ENCODE results near the gene WWOX. TPM values are rescaled to one million over a fixed set of nuclear protein-coding genes. Genes with fewer than 3 reads are reported as not detected.

WWOX gene
- total and polyA plus RNA-seq, 4 donors = 5.4 to 61.5 (median 18.4) TPM

DNA sequence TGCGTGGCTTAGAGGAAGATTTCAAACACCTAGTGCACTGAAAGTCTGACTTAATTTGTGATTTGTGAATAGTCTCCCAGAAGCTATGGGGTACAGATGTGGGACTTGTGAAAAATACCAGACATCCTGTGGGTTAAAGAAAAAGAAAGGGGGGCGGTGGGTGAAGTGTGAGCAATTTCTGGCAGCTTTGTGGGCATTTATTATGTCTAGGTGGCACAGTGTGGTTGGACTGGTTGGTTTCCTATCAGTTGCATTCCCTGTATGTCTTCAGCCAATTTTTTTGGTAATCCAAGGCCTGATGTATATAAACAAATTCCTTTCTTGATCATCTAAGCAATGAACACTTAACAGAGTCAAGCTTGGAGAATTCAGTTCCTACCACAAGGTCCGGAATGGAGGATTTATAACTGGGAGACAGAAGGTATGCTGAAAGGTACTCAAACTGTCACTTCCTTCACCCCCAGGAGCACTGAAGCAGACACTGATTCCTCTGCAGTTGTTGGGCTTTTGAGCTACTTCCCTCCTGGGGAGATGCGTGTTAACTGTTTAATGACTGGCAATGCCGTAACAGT is 211.6 kb downstream of the WWOX start:
- peak in 1 of 3 donors; percentile 29 for DNase-seq
- no peak overlapping the region for H3K9ac ChIP-seq (ENCODE audit: insufficient read depth in 1 of 2, low read length in 2 of 2)
- TF ChIP-seq CTCF (IDR thresholded peaks at IDR 0.05; ENCODE audit: control extremely low read depth, extremely low read depth) = no peak
- no peaks in the 10 kb centered on the region for H3K36me3 ChIP-seq (ENCODE audit: control insufficient read depth in 4 of 4, insufficient read depth in 4 of 4, low read length in 4 of 4)
- H3K4me1 ChIP-seq (ENCODE audit: control insufficient read depth in 5 of 5, insufficient read depth in 5 of 5, low read length in 5 of 5) = peaks cover 0 to 10% (median 0%) of the 10 kb centered on the region in 5 donors
- peaks cover 0 to 2% (median 0%) of the 10 kb centered on the region in 4 donors for H3K9me3 ChIP-seq (ENCODE audit: control insufficient read depth in 4 of 4, insufficient read depth in 3 of 4, low read length in 3 of 4)
- WGBS, 2 donors = 39 to 67% methylated on average over 5 of the region's 5 CpGs
- H3K27me3 ChIP-seq (ENCODE audit: control insufficient read depth in 3 of 3, insufficient read depth in 3 of 3, low read length in 2 of 3) = no peaks in the 10 kb centered on the region
- no peak overlapping the region for H3K4me3 ChIP-seq
- ATAC-seq (ENCODE audit: insufficient read depth, low FRiP score) = no peak
- H3K27ac ChIP-seq (ENCODE audit: low read depth in 1 of 2, low read length in 1 of 2) = no peak overlapping the region

DNA sequence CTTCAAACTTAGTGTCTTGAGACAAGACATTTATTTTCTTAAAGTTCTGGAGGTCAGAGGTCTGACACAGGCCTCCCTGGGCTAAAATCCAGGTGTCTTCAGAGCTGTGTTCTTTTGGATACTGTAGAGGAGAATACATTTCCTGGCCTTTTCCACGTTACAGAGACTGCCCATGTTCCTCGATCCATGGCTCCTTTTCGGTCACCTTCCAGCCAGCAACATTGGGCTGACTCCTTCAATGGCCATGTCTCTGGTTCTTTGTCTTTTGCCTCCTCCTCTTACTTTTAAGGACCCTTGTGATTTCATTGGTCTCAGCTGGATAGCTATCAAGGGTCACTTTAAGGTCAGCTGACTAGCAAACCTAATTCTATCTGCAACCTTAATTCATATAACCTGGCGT is 212.4 kb downstream of the WWOX start:
- no peaks in the 10 kb centered on the region for H3K27me3 ChIP-seq (ENCODE audit: control insufficient read depth in 3 of 3, insufficient read depth in 3 of 3, low read length in 2 of 3)
- H3K36me3 ChIP-seq (ENCODE audit: control insufficient read depth in 4 of 4, insufficient read depth in 4 of 4, low read length in 4 of 4) = no peaks in the 10 kb centered on the region
- H3K9ac ChIP-seq (ENCODE audit: insufficient read depth in 1 of 2, low read length in 2 of 2) = no peak overlapping the region
- no peak overlapping the region for H3K4me3 ChIP-seq
- ATAC-seq (ENCODE audit: insufficient read depth, low FRiP score) (no peak), DNase-seq (no peak)
- H3K4me1 ChIP-seq (ENCODE audit: control insufficient read depth in 5 of 5, insufficient read depth in 5 of 5, low read length in 5 of 5) = peaks cover 0 to 10% (median 0%) of the 10 kb centered on the region in 5 donors
- no peak for TF ChIP-seq CTCF (IDR thresholded peaks at IDR 0.05; ENCODE audit: control extremely low read depth, extremely low read depth)
- no peak overlapping the region for H3K27ac ChIP-seq (ENCODE audit: low read depth in 1 of 2, low read length in 1 of 2)
- peaks cover 0 to 2% (median 0%) of the 10 kb centered on the region in 4 donors for H3K9me3 ChIP-seq (ENCODE audit: control insufficient read depth in 4 of 4, insufficient read depth in 3 of 4, low read length in 3 of 4)
- WGBS, 2 donors = 88 to 94% methylated on average over 4 of the region's 4 CpGs

DNA sequence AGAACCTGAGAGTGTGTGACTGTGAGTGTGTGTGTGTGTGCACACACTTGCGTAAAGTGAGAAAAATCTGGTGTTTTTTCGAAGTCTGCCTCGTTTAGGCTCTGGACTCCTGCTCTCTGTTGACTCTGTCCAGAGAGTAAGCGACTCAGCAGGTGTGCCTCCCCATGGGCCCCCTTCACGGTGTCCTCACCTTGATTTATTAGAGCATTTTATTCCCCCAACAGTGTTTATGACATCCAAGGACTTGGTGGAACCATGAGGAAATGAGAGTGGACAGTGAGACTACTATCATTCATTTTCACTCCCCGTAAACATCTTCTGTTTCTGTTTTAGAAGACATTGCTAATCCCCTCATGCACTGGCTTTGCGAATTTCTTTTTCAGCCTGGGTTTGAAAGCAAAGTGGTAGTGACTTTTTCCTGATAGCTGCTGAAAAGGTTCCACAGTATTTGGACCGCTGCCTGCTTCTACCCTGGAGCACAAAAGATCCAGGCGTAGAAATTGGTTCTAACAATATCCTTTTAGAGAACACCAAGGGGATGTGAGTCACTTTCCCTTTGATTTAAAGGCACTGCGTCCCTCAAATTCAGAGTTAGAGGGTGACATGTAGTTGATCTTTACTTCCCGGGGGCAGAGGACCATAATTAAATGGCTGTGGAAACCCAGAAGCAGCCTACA is 218.2 kb downstream of the WWOX start:
- no peak for TF ChIP-seq CTCF (IDR thresholded peaks at IDR 0.05; ENCODE audit: control extremely low read depth, extremely low read depth)
- no peak overlapping the region for H3K27ac ChIP-seq (ENCODE audit: low read depth in 1 of 2, low read length in 1 of 2)

More for the DNA sequence above, 218.2 kb downstream of the WWOX start:
- no peak overlapping the region for H3K4me3 ChIP-seq
- H3K9me3 ChIP-seq (ENCODE audit: control insufficient read depth in 4 of 4, insufficient read depth in 3 of 4, low read length in 3 of 4) = peaks cover 0 to under 1% (median 0%) of the 10 kb centered on the region in 4 donors
- H3K4me1 ChIP-seq (ENCODE audit: control insufficient read depth in 5 of 5, insufficient read depth in 5 of 5, low read length in 5 of 5) = peaks cover 0 to 26% (median 1%) of the 10 kb centered on the region in 5 donors
- DNase-seq (peak in 2 of 3 donors; percentile 49 to 53), ATAC-seq (ENCODE audit: insufficient read depth, low FRiP score) (no peak)
- no peaks in the 10 kb centered on the region for H3K36me3 ChIP-seq (ENCODE audit: control insufficient read depth in 4 of 4, insufficient read depth in 4 of 4, low read length in 4 of 4)
- WGBS, 2 donors = 60% methylated on average over 11 of the region's 11 CpGs
- H3K9ac ChIP-seq (ENCODE audit: insufficient read depth in 1 of 2, low read length in 2 of 2) = peak overlapping the region in 1 of 2 donors; percentile 1
- H3K27me3 ChIP-seq (ENCODE audit: control insufficient read depth in 3 of 3, insufficient read depth in 3 of 3, low read length in 2 of 3) = no peaks in the 10 kb centered on the region
